ENCODE measurements around the gene PEF1.

The PEF1 gene

GRCh38 chr1:31586376-31587327 is 58.0 kb downstream of the PEF1 start:
- TF ChIP-seq ZNF274 (IDR thresholded peaks at IDR 0.05; ENCODE audit: low read depth, low read length) = no peak
- H3K4me3 ChIP-seq (ENCODE audit: low read length) = no peak overlapping the region

- no peak for TF ChIP-seq ZNF274 (IDR thresholded peaks at IDR 0.05; ENCODE audit: low read depth, low read length)
- no peak overlapping the region for H3K4me3 ChIP-seq (ENCODE audit: low read length)
These were observed 58.8 kb downstream of the PEF1 start for GRCh38 chr1:31585736-31586365.

- no peak for TF ChIP-seq ZNF274 (IDR thresholded peaks at IDR 0.05; ENCODE audit: low read depth, low read length)
- H3K4me3 ChIP-seq (ENCODE audit: low read length) = no peak overlapping the region
These were observed 59.6 kb downstream of the PEF1 start for GRCh38 chr1:31584869-31585735.

DNA sequence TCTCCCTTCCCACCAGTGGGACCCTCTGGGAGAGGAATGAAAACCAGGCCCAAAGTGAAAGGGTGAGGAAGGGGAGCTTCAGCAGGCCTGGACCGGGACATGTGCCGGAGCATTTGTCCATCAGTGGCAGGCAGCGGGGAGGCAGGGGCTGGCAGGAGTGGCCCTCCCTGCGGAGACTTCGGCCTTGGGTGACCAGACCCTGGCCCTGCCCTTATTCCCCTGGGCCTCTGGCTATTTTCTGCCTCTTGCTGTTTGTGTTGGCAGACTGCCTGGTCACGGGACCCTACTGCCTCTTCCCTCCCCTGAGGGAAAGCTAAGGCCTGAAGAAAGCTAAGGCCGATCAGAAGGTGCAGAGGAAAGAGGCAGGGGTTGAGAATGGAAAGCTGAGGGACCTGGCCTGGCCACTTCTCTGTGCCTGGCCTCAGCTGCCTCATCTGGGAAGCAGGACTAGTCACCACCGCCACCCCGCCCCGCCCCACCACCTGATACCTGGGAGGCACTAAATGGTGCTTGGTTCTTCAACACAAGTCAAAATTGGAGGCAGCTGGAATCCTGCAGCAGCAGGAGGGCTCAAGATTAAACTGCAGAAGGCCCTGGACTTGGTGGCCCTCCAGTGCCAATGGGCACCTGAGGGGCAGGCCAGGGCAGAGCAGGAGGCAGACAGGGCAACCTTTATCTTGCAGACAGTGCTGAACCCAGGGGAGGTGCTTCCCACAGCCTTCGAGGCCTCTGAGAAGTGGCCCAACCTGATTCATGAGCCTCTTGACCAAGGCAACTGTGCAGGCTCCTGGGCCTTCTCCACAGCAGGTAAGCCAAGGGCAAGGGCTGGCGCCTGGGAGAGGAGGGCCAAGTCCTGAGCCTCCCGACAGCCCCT is 60.4 kb downstream of the PEF1 start:
- H3K4me3 ChIP-seq (ENCODE audit: low read length) = no peak overlapping the region
- TF ChIP-seq ZNF274 (IDR thresholded peaks at IDR 0.05; ENCODE audit: low read depth, low read length) = no peak

GRCh38 chr1:31583082-31583994 is 61.3 kb downstream of the PEF1 start:
- TF ChIP-seq ZNF274 (IDR thresholded peaks at IDR 0.05; ENCODE audit: low read depth, low read length) = no peak
- no peak overlapping the region for H3K4me3 ChIP-seq (ENCODE audit: low read length)

- H3K4me3 ChIP-seq (ENCODE audit: low read length) = no peak overlapping the region
- no peak for TF ChIP-seq ZNF274 (IDR thresholded peaks at IDR 0.05; ENCODE audit: low read depth, low read length)
These were observed 62.6 kb downstream of the PEF1 start for GRCh38 chr1:31581821-31582810.

- TF ChIP-seq ZNF274 (IDR thresholded peaks at IDR 0.05; ENCODE audit: low read depth, low read length) = no peak
These were observed 63.6 kb downstream of the PEF1 start for GRCh38 chr1:31580891-31581603.

GRCh38 chr1:31580513-31580870 is 64.2 kb downstream of the PEF1 start:
- H3K4me3 ChIP-seq (ENCODE audit: low read length) = no peak overlapping the region
- no peak for TF ChIP-seq ZNF274 (IDR thresholded peaks at IDR 0.05; ENCODE audit: low read depth, low read length)

More at GRCh38 chr1:31580891-31581603, 63.6 kb downstream of the PEF1 start:
- H3K4me3 ChIP-seq (ENCODE audit: low read length) = no peak overlapping the region
